H1 (cell line): Measurements from ENCODE around the gene BRICD5. TPM values are rescaled to one million over a fixed set of nuclear protein-coding genes. Genes with fewer than 3 reads are reported as not detected.

Experiments
- CTCF ChIA-PET: fragments of 300-600 bp; sonication (Branson Sonifier 250); formaldehyde crosslinking; loops from one replicate; lab custom pipeline; 2021; ENCODE audit not compliant: partially characterized antibody; lab: Charles Lee
- POLR2A ChIA-PET: fragments of 300-600 bp; sonication (Branson Sonifier 250); formaldehyde crosslinking; loops from one replicate; lab custom pipeline; 2021; ENCODE audit warnings: inconsistent platforms; ENCODE audit not compliant: partially characterized antibody; lab: Charles Lee
- DNase-seq, 2 experiments: peaks; one replicate each; pipeline versions ENCODE4 v3.0.0 to v3.0.0-alpha.2; 2010 to 2022; ENCODE audit warnings: low spot score in 2 of 2, low read depth in 1 of 2, mixed read lengths in 1 of 2
- FAIRE-seq: peaks from 2 replicates; lab custom pipeline; 2011; peaks lifted over from hg19 to GRCh38; lab: Jason Lieb, UNC
- H2AFZ ChIP-seq: 2 replicates; pipeline ENCODE4 v1.8.1; 2012; ENCODE audit warnings: low read length, inconsistent platforms
- H2AK5ac ChIP-seq: 2 replicates; pipeline ENCODE4 v1.6.1; 2013; ENCODE audit warnings: low read depth, low read length
- H2BK120ac ChIP-seq: replicated peaks from 2 replicates; pipeline ENCODE3; 2013; ENCODE audit warnings: low read depth, low read length, inconsistent platforms
- H2BK12ac ChIP-seq: 2 replicates; pipeline ENCODE4 v1.6.1; 2013; ENCODE audit warnings: low read depth, low read length
- H2BK15ac ChIP-seq: 2 replicates; pipeline ENCODE4 v1.6.1; 2013; ENCODE audit warnings: low read length
- H2BK20ac ChIP-seq: 2 replicates; pipeline ENCODE4 v1.6.1; 2013; ENCODE audit warnings: low read length
- H2BK5ac ChIP-seq: 2 replicates; pipeline ENCODE4 v1.6.1; 2013; ENCODE audit warnings: low read depth, low read length
- H3K14ac ChIP-seq: 2 replicates; pipeline ENCODE4 v1.6.1; 2013; ENCODE audit warnings: inconsistent platforms; ENCODE audit not compliant: insufficient read length
- H3K18ac ChIP-seq: 2 replicates; pipeline ENCODE4 v1.6.1; 2013; ENCODE audit warnings: low read length; ENCODE audit errors: extremely low read depth
- H3K23ac ChIP-seq: 2 replicates; pipeline ENCODE4 v1.6.1; 2013; ENCODE audit warnings: inconsistent platforms; ENCODE audit not compliant: insufficient read length
- H3K23me2 ChIP-seq: 2 replicates; pipeline ENCODE4 v1.6.1; 2013; ENCODE audit warnings: low read depth, low read length
- H3K27ac ChIP-seq: 2 replicates; pipeline ENCODE4 v1.6.1; 2011; ENCODE audit warnings: low read depth, low read length, inconsistent platforms
- H3K27me3 ChIP-seq, 4 experiments: replicated peaks in 1 of 4; 1 replicate in 1 of 4; 2 replicates in 3 of 4; pipeline versions ENCODE4 v1.6.1 to v1.8.1; 2011 to 2013; ENCODE audit warnings: low read length in 3 of 4, mild to moderate bottlenecking in 3 of 4, inconsistent platforms in 2 of 4, mixed read lengths in 2 of 4, moderate library complexity in 1 of 4; ENCODE audit not compliant: control insufficient read depth in 3 of 4, insufficient read depth in 3 of 4; ENCODE audit errors: extremely low read depth in 1 of 4
- H3K36me3 ChIP-seq, 4 experiments: 2 replicates each; pipeline versions ENCODE4 v1.6.1 to v1.8.1; 2011 to 2013; ENCODE audit warnings: mild to moderate bottlenecking in 4 of 4, low read length in 3 of 4, moderate library complexity in 2 of 4, control low read depth in 1 of 4, inconsistent platforms in 1 of 4; ENCODE audit not compliant: insufficient read depth in 4 of 4, control insufficient read depth in 2 of 4
- H3K4ac ChIP-seq: replicated peaks from 2 replicates; pipeline ENCODE3; 2013; ENCODE audit warnings: low read length, low read depth, mixed read lengths, inconsistent platforms; ENCODE audit not compliant: insufficient read length
- H3K4me1 ChIP-seq, 4 experiments: replicated peaks in 1 of 4; 1 replicate in 1 of 4; 2 replicates in 3 of 4; pipeline versions ENCODE4 v1.6.1 to v1.8.1; 2011 to 2013; ENCODE audit warnings: low read length in 3 of 4, inconsistent platforms in 2 of 4, mixed read lengths in 1 of 4; ENCODE audit not compliant: insufficient read depth in 4 of 4, control insufficient read depth in 3 of 4
- H3K4me2 ChIP-seq, 2 experiments: 2 replicates each; pipeline versions ENCODE4 v1.6.1 to v1.8.1; 2011 to 2013; ENCODE audit warnings: low read depth in 2 of 2, low read length in 2 of 2, control low read depth in 1 of 2, inconsistent platforms in 1 of 2, mild to moderate bottlenecking in 1 of 2; ENCODE audit not compliant: insufficient read depth in 1 of 2
- H3K4me3 ChIP-seq, 4 experiments: fragments of 200-600, 300-600 bp in 1 of 4; sonication (generic), shearing (Covaris generic), sonication (Bioruptor Twin) in 1 of 4; 2 replicates each; pipeline versions ENCODE4 v1.5.1 to v1.8.1; 2011 to 2016; ENCODE audit warnings: low read length in 4 of 4, low read depth in 3 of 4, control low read depth in 2 of 4, inconsistent platforms in 2 of 4, mild to moderate bottlenecking in 2 of 4, mixed read lengths in 1 of 4, moderate library complexity in 1 of 4; ENCODE audit not compliant: insufficient read depth in 2 of 4; ENCODE audit errors: extremely low read depth in 1 of 4
- H3K56ac ChIP-seq: replicated peaks from 2 replicates; pipeline ENCODE3; 2013; ENCODE audit warnings: low read depth, mild to moderate bottlenecking, mixed read lengths, low read length, inconsistent platforms; ENCODE audit not compliant: insufficient read length
- H3K79me1 ChIP-seq: 2 replicates; pipeline ENCODE4 v1.6.1; 2013; ENCODE audit warnings: low read depth, low read length, control low read depth
- H3K79me2 ChIP-seq, 2 experiments: 2 replicates each; pipeline versions ENCODE4 v1.6.1 to v1.8.1; 2012 to 2013; ENCODE audit warnings: low read length in 2 of 2, mild to moderate bottlenecking in 2 of 2, inconsistent platforms in 1 of 2; ENCODE audit not compliant: insufficient read depth in 2 of 2, control insufficient read depth in 1 of 2
- H3K9ac ChIP-seq, 4 experiments: replicated peaks in 1 of 4; 1 replicate in 1 of 4; 2 replicates in 3 of 4; pipeline versions ENCODE4 v1.6.1 to v1.8.1; 2011 to 2013; ENCODE audit warnings: low read depth in 3 of 4, low read length in 3 of 4, control low read depth in 2 of 4, mild to moderate bottlenecking in 2 of 4, moderate library complexity in 2 of 4, inconsistent platforms in 1 of 4; ENCODE audit errors: extremely low read depth in 1 of 4
- H3K9me3 ChIP-seq, 2 experiments: 2 replicates each; pipeline versions ENCODE4 v1.6.1 to v1.8.1; 2012 to 2013; ENCODE audit warnings: mild to moderate bottlenecking in 2 of 2, moderate library complexity in 2 of 2, control low read depth in 1 of 2, inconsistent platforms in 1 of 2, low read depth in 1 of 2, low read length in 1 of 2, mixed read lengths in 1 of 2; ENCODE audit not compliant: insufficient read depth in 2 of 2
- H4K20me1 ChIP-seq, 2 experiments: replicated peaks in 1 of 2; 2 replicates each; pipeline versions ENCODE3 to v1.8.1; 2011 to 2013; ENCODE audit warnings: inconsistent platforms in 2 of 2, low read length in 2 of 2, mild to moderate bottlenecking in 1 of 2; ENCODE audit not compliant: insufficient read depth in 2 of 2, control insufficient read depth in 1 of 2
- H4K5ac ChIP-seq: 2 replicates; pipeline ENCODE4 v1.6.1; 2013; ENCODE audit warnings: low read length, low read depth, mixed read lengths, inconsistent platforms; ENCODE audit not compliant: insufficient read length
- H4K8ac ChIP-seq: 2 replicates; pipeline ENCODE4 v1.8.0; 2013; ENCODE audit warnings: mild to moderate bottlenecking, moderate library complexity, low read length, inconsistent platforms; ENCODE audit not compliant: insufficient read depth; ENCODE audit errors: extremely low read depth
- H4K91ac ChIP-seq: replicated peaks from 2 replicates; pipeline ENCODE3; 2013; ENCODE audit warnings: low read length, mixed read lengths, inconsistent platforms; ENCODE audit not compliant: insufficient read length
- BRCA1 ChIP-seq: IDR thresholded peaks from 2 replicates; pipeline ENCODE4 v1.6.1; 2012; ENCODE audit warnings: low read depth, low read length, improper control_type of control experiment
- CBX8 ChIP-seq: fragments of 300-800, 300-1000 bp; sonication (generic); IDR thresholded peaks from 2 replicates; pipeline ENCODE4 v1.7.1; 2016; ENCODE audit warnings: low read depth, low read length, borderline replicate concordance
- EGR1 ChIP-seq: IDR thresholded peaks from 2 replicates; pipeline ENCODE4 v1.6.1; 2011; ENCODE audit warnings: low read depth, low read length, borderline replicate concordance
- GTF2F1 ChIP-seq: IDR thresholded peaks from 2 replicates; pipeline ENCODE4 v1.6.1; 2012; ENCODE audit warnings: low read depth, low read length, improper control_type of control experiment, borderline replicate concordance
- HDAC2 ChIP-seq, 2 experiments: fragments of 300-600 bp in 1 of 2; sonication (generic) in 1 of 2; IDR thresholded peaks; 2 replicates each; pipeline ENCODE4 v1.6.1; 2011 to 2012; ENCODE audit warnings: low read depth in 2 of 2, low read length in 2 of 2, mild to moderate bottlenecking in 2 of 2, moderate library complexity in 2 of 2, borderline replicate concordance in 1 of 2, inconsistent platforms in 1 of 2
- JUN ChIP-seq: IDR thresholded peaks from 2 replicates; pipeline ENCODE4 v1.6.1; 2011; ENCODE audit warnings: low read depth, mild to moderate bottlenecking, improper control_type of control experiment, low read length
- JUND ChIP-seq: IDR thresholded peaks from 2 replicates; pipeline ENCODE4 v1.6.1; 2011; ENCODE audit warnings: mild to moderate bottlenecking, improper control_type of control experiment, low read length
- KDM4A ChIP-seq: IDR thresholded peaks from one replicate; pipeline ENCODE4 v1.7.1; 2012; ENCODE audit warnings: low read depth, mild to moderate bottlenecking, moderate library complexity, low read length, inconsistent platforms; ENCODE audit not compliant: severe bottlenecking
- PHF8 ChIP-seq: fragments of 200-600 bp; sonication (generic); conservative IDR thresholded peaks from 2 replicates; pipeline ENCODE4 v1.7.1; 2012; ENCODE audit warnings: low read depth, mild to moderate bottlenecking, inconsistent platforms, low read length, moderate library complexity
- POLR2A ChIP-seq, 2 experiments: IDR thresholded peaks; 1 replicate in 1 of 2; 2 replicates in 1 of 2; pipeline ENCODE4 v1.6.1; 2011; ENCODE audit warnings: low read depth in 2 of 2, low read length in 2 of 2, mild to moderate bottlenecking in 2 of 2; ENCODE audit errors: control extremely low read depth in 1 of 2
- SIX5 ChIP-seq: IDR thresholded peaks from 2 replicates; pipeline ENCODE4 v1.6.1; 2011; ENCODE audit warnings: mild to moderate bottlenecking, low read depth, low read length
- SUZ12 ChIP-seq: fragments of 200-600 bp; sonication (generic); IDR thresholded peaks from 2 replicates; pipeline ENCODE4 v1.6.1; 2012; ENCODE audit warnings: mild to moderate bottlenecking, inconsistent platforms, low read length, moderate library complexity, mixed read lengths
- YY1 ChIP-seq: IDR thresholded peaks from 2 replicates; pipeline ENCODE4 v1.6.1; 2011; ENCODE audit warnings: low read depth, mild to moderate bottlenecking, low read length
- WGBS, 2 experiments: shearing (Covaris generic) in 1 of 2; methylation state at CpG; one replicate each; pipeline versions ENCODE4 v1.1.6 to v1.1.7; 2013 to 2015; ENCODE audit warnings: low lambda C conversion rate in 2 of 2, mixed read lengths in 2 of 2, inconsistent platforms in 1 of 2, low coverage in 1 of 2, missing lambda C conversion rate in 1 of 2; ENCODE audit not compliant: insufficient replicate concordance in 2 of 2, insufficient coverage in 1 of 2, insufficient read length in 1 of 2; ENCODE audit errors: extremely low coverage in 1 of 2, missing lambda C conversion rate in 1 of 2; 5-methylcytosine and 5-hydroxymethylcytosine counted together
- polyA plus RNA-seq, 7 experiments: library from polyadenylated mRNA; depleted of rRNA in 3 of 7; stranded (reverse) in 5 of 7; unstranded in 2 of 7; fragments of >200 nt in 5 of 7; fragments of 200-250 nt in 2 of 7; gene quantifications; 1 replicate in 5 of 7; 2 replicates in 1 of 7; 4 replicates in 1 of 7; pipeline versions ENCODE4 v1.2.1 to v1.2.3, GENCODE V29; 2011 to 2013; ENCODE audit warnings: missing spikeins in 2 of 7, mixed read lengths in 2 of 7
- total RNA-seq: library from RNA; stranded (reverse); fragmentation: NEBNext Ultra II Directional; extraction: Animal tissue kit (Norgen Biotek cat#: 25700); gene quantifications from 2 replicates; pipeline ENCODE4 v1.2.1, GENCODE V29; 2021

Gene BRICD5
- total and polyA plus RNA-seq, 2 of the 8 experiments (the other 6 are each of a cell fraction or from before 2014, with no cell fraction given): 8.5 to 14.2 TPM

GRCh38 chr16:2167068-2167638 lies 43.5 kb downstream of the BRICD5 start:
- no peak overlapping the region for H4K91ac ChIP-seq
- no peaks in the 10 kb centered on the region for H3K27me3 ChIP-seq
- H4K20me1 ChIP-seq: peaks cover 6 to 29% of the 10 kb centered on the region in 2 experiments
- H3K27ac ChIP-seq: no peak overlapping the region
- H3K56ac ChIP-seq: no peak overlapping the region
- no peak overlapping the region for H3K4me3 ChIP-seq
- FAIRE-seq (no peak), DNase-seq (no peak)
- no peaks in the 10 kb centered on the region; a peak in 1 of 7 replicates for H3K4me1 ChIP-seq
- H3K4me2 ChIP-seq: no peak overlapping the region
- H3K9ac ChIP-seq: no peak overlapping the region
- no peak overlapping the region for H4K8ac ChIP-seq
- no peak overlapping the region for H2BK15ac ChIP-seq
- peaks cover 15 to 37% (median 28%) of the 10 kb centered on the region in 4 experiments; a peak in 7 of 8 replicates for H3K36me3 ChIP-seq
- no peak overlapping the region for H3K23ac ChIP-seq
- peaks cover 8% of the 10 kb centered on the region; the same call in 1 of the 2 replicates for H3K79me1 ChIP-seq
- ChIA-PET POLR2A (interaction anchor here (0.7 to 13.5 kb wide), 11 partner anchors 10 to 1531 kb away, joined by 3 to 312 read pairs (median 4); partner anchors contain the start of genes METTL26, PGP, RAB26 and TRAF7), CTCF (interaction anchor here (1.2 to 1.4 kb wide), 2 partner anchors 10 to 14 kb away, joined by 3 read pairs; no protein-coding TSS in a partner anchor)
- no peak overlapping the region for H3K4ac ChIP-seq
- H2BK20ac ChIP-seq: no peak overlapping the region
- no peak overlapping the region for H2AFZ ChIP-seq
- H3K79me2 ChIP-seq: peaks cover 6 to 26% of the 10 kb centered on the region in 2 experiments; a peak in 3 of 4 replicates
- H4K5ac ChIP-seq: no peak overlapping the region
- peaks cover 0 to 17% of the 10 kb centered on the region in 2 experiments; a peak in 1 of 4 replicates for H3K9me3 ChIP-seq
- H3K23me2 ChIP-seq: no peaks in the 10 kb centered on the region
- H2BK120ac ChIP-seq: no peak overlapping the region
- H2BK12ac ChIP-seq: no peak overlapping the region
- no peak overlapping the region for H2BK5ac ChIP-seq
- H3K18ac ChIP-seq: no peak overlapping the region
- no peak overlapping the region for H2AK5ac ChIP-seq
- H3K14ac ChIP-seq: no peak overlapping the region
- WGBS, 2 experiments: 91% methylated on average over 17 of the region's 18 CpGs; no CpG with 5 or more reads in 1 of the 2 experiments
- TF ChIP-seq HDAC2 (IDR thresholded peaks at IDR 0.05; ENCODE audit: borderline replicate concordance in 1 of 2, low read depth in 2 of 2, low read length in 2 of 2) (no peak), CBX8 (no peak), SUZ12 (no peak), SIX5 (no peak), POLR2A (IDR thresholded peaks at IDR 0.05; ENCODE audit: control extremely low read depth in 1 of 2, low read depth in 2 of 2, low read length in 2 of 2) (no peak), EGR1 (no peak), KDM4A (no peak), BRCA1 (no peak), JUN (no peak), GTF2F1 (no peak), PHF8 (no peak), YY1 (no peak), JUND (no peak)
